Renal pelvis (tissue), 4 donors: ENCODE measurements around the gene ADAP1. TPM values are rescaled to one million over a fixed set of nuclear protein-coding genes. Genes with fewer than 3 reads are reported as not detected.

Experiments used
- DNase-seq: peaks from one replicate; pipeline ENCODE4 v3.0.0-alpha.2; 2013
- polyA plus RNA-seq, 3 donors: library from polyadenylated mRNA; unstranded; fragments of 120-200 nt; gene quantifications; one replicate each; pipeline ENCODE4 v1.2.1, GENCODE V29; 2013; ENCODE audit not compliant: insufficient read length in 3 of 3

ADAP1 gene
- polyA plus RNA-seq, 3 donors = 13.6 to 22.9 (median 17.3) TPM

DNA sequence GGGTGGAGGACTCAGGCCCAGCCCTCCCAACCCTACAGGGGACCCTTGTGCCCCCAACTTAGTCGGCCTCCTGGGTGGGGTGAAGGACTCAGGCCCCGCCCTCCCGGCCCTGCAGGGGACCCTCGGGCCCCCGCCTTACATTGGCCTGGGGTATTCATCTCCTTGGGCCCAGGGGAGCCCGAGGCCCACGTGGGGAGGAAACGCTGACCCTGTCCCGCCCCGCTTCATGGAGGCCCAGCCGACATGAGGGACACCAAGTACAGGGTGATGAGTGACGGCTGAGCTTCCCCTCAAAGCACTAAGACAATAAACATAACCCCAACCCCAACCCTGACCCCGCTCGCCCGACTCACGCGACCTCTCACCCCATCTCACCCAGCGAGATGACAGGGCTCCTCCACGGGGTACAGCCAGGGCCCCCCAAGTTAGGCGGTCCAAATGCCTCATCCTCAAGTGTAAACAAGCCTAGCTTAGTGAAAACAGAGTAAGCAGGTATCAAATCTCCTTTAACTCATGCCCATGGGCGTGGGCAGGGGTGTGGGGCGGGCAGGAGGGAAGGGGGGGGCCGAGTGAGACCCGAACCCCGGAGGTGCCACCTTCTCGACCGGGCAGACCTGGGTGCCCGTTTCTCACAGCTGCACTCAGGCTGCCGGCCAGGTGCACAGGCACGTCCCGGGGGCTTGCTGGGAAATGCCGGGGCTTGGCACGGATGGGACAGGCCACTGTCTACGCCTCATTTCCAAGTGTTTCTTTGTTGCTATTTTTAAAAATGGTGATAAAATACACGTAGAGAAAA is 36.7 kb upstream of the ADAP1 start:
- DNase-seq = no peak

GRCh38 chr7:990352-990932 is 36.0 kb upstream of the ADAP1 start:
- DNase-seq = no peak

DNA sequence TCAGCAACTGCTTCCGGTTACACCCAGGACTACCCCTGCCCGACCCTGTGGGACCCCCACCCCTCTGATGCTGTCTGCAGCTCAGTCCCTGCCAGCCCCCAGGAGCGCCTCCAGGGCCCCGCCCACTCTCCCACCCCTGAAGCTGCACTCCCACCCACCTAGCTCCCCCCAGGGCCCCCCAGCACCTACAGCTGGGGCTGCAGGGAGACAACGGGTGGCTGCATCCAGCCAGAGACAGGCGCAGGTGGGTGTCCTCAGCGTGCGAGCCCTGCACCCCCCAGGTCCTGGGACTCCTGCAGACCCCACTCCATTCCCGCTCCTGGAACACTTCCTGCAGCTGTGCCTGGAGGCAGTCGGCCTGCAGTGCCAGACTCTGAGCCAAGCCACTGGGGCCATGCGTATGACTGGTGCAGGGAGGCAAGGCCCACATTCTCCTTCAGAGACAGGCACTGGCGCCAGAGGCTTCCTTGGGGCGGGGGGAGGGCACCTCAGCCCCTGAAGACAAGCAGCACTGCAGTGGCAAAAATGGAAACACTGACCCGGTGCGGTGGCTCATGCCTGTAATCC is 34.6 kb upstream of the ADAP1 start:
- DNase-seq = no peak

GRCh38 chr7:988426-988911 is 34.0 kb upstream of the ADAP1 start:
- DNase-seq = no peak

DNA sequence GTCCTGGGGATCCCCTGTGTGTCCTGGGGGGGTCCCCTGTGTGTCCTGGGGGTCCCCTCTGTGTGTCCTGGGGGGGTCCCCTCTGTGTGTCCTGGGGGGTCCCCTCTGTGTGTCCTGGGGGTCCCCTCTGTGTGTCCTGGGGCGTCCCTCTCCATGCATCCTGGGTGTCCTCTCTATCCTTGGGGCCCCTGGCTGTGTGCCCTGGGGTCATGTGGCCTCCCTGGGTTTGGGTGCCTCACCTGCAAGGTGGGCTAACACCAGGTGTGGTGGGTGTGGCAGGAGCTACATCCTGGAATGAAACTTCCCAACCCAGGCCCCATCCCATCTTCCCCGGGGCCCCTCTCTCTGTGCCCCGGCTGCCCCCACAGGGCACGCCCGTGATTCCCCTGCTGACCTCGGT is 33.4 kb upstream of the ADAP1 start:
- DNase-seq = no peak

- DNase-seq = no peak
Observed at GRCh38 chr7:986766-987751, 32.6 kb upstream of the ADAP1 start.

- no peak for DNase-seq
Observed at GRCh38 chr7:985915-986741, 31.6 kb upstream of the ADAP1 start.

- no peak for DNase-seq
Observed at GRCh38 chr7:985127-985416, 30.6 kb upstream of the ADAP1 start.

DNA sequence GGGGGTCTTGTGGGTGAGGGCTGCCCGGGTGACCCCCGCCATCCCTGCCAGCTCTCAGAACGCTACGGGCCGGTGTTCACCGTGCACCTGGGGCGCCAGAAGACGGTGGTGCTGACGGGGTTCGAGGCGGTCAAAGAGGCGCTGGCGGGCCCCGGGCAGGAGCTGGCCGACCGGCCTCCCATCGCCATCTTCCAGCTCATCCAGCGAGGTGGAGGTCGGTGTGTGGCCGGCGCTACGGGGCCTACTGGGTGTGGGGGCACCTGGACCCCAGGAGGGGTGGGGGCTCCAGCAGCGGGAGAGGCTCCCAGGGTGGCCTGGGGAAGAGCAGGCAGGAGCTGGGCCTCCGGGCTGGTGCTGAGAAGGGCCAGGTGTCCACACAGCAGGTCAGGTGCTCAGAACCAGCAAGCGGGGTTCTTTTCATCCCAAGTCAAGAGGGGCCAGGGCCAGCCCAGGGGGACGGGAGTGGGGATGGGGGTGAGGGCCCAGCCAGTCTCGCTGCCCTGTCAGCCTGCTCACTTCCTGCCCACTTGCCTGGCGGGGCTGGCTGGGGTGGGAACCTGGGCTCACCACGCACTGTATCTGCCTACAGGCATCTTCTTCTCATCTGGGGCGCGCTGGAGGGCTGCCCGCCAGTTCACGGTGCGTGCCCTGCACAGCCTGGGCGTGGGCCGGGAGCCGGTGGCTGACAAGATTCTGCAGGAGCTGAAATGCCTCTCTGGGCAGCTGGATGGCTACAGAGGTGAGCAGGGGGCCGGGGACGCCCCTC is 30.1 kb upstream of the ADAP1 start:
- no peak for DNase-seq

DNA sequence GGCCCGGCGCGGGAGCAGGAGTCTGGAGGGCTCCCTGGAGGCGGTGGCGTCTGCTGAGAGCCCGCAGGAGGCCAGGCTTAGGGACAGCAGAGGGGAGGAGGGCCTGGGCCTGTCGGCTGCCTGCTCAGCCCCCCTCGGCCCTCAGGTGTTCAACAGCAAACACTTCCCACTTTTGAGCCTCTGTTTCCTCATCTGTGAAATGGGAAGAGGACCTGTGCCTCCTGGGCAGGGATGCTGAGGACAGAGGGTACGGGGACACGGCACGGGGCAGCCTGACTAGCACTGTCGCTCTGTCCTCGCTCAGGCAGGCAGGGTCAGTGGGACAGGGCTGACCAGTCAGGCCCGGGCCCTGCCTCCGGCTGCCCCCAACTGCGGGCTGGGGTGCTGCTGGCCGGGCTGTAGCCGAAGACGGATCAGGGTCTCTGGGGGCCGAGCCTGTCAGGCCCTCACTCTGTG is 29.2 kb upstream of the ADAP1 start:
- DNase-seq = no peak

- no peak for DNase-seq
Observed at GRCh38 chr7:983004-983615, 28.6 kb upstream of the ADAP1 start, which contains the start of gene CYP2W1. Gene CYP2W1, plus strand, starts transcription at chr7:983181. Its CDS starts 31 bp downstream, at chr7:983212.

DNA sequence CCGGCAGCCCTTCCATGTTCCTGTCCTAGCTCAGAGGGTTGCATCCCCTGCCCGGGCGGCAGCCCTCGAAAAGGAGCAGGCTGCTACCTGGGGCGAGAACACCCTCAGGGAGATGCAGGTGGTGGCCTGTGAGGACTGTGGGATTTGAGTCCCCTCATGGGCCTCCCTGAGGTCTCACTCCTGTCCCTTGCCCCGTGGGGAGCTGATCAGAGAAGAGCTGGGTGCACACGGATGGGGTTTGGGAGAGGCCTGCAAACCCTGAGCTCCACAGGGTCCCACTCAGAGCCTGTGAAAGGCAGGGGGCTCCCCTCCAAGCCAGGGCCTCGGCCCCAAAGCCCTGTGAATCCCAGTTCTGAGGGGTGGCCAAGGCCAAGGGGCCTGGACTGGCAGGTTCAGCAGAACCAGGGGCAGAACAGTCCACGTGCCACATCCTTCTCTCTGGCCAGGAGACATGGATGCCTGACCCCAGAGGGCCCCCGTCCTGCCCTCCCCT is 28.1 kb upstream of the ADAP1 start:
- DNase-seq = no peak

GRCh38 chr7:981793-982510 is 27.5 kb upstream of the ADAP1 start:
- no peak for DNase-seq

DNA sequence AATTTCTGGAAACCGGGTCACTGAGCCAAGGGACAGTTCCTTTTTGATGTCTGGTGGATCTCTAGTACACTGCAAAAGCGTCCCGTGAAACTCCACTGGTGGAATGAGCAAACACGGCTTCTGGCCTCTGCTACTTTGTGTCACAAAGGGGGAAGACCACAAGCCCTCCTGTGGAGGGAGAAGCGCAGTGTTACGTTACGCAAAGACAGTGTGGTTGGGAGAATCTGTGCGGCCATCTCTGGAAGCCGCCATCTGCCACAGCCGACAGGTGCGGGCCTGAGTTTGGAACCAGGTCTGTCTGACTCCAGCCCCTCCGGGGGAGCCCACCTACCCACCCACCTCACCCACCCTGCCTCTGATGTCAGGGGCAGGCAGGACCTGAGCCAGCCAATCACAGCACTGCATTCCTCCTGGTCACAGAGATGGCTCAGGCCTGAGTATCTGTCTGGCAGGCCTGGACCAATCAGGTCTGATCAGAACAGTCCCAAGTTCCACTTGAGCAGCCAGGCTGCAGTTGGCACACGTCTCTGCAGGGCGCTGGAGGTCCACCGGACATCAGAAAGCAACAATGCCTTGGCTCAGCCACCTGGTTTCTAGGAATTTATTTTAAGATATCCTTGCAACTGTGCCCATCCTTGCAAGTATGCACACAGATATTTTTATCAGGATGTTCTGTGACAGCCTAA is 25.5 kb upstream of the ADAP1 start:
- DNase-seq = no peak

- DNase-seq = no peak
Observed at GRCh38 chr7:979151-979550, 24.7 kb upstream of the ADAP1 start.

DNA sequence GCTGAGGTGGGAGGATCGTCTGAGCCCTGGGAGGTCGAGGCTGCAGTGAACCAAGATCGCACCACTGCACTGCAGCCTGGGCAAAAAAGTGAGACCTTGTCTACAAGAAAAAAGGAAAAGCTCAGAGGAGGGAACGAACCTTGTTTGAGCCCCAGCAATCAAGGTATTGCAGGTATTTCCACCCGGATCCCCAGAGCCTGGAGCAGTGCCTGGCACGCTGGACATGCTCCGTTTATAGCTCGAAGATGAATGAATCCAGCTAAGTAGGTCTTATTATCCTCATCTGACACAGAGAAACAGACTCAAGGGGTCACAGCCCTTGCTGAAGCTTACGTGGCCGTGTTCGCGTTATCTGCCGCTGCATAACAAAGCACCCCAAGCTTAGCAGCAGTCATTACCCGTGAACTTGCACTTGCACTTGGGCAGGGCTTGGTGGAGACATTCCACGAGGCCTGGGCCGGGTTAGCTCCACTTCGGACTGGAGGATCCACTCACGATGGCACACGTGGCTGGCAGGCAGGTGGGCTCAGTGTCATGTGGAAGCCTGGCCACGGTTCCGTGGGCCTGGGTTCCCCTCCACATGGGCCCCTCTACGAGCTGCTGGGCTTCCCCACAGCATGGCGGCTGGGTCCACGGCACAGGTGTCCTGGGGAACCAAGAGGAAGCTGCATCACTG is 24.1 kb upstream of the ADAP1 start:
- DNase-seq = no peak

GRCh38 chr7:978049-978346 is 23.5 kb upstream of the ADAP1 start:
- no peak for DNase-seq
